Ovary (tissue), 3 donors: Measurements from ENCODE around the gene H6PD.

Source experiments
- EP300 ChIP-seq: sonication (generic); formaldehyde crosslinking; IDR thresholded peaks from one replicate; pipeline ENCODE4 v1.6.1; 2017; ENCODE audit warnings: antibody characterized with exemption
- POLR2A ChIP-seq: fragments of 450-650 bp; IDR thresholded peaks from one replicate; pipeline ENCODE4 v1.6.1; 2017; ENCODE audit warnings: antibody characterized with exemption, mild to moderate bottlenecking, moderate library complexity
- TF ChIP-seq, protein P1 (sequence below), 3 donors: fragments of 450-650 bp in 2 of 3; fragments of 200-600 bp in 1 of 3; IDR thresholded peaks; one replicate each; pipeline versions ENCODE4 v1.5.1 to v1.8.0; 2016 to 2022; ENCODE audit warnings: antibody characterized with exemption in 3 of 3, mild to moderate bottlenecking in 1 of 3
- donor health status: DM: no; HTN: no; CAD: no.

- TF ChIP-seq, protein P1, sequence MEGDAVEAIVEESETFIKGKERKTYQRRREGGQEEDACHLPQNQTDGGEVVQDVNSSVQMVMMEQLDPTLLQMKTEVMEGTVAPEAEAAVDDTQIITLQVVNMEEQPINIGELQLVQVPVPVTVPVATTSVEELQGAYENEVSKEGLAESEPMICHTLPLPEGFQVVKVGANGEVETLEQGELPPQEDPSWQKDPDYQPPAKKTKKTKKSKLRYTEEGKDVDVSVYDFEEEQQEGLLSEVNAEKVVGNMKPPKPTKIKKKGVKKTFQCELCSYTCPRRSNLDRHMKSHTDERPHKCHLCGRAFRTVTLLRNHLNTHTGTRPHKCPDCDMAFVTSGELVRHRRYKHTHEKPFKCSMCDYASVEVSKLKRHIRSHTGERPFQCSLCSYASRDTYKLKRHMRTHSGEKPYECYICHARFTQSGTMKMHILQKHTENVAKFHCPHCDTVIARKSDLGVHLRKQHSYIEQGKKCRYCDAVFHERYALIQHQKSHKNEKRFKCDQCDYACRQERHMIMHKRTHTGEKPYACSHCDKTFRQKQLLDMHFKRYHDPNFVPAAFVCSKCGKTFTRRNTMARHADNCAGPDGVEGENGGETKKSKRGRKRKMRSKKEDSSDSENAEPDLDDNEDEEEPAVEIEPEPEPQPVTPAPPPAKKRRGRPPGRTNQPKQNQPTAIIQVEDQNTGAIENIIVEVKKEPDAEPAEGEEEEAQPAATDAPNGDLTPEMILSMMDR (IDR thresholded peaks at IDR 0.05), result no peak
- TF ChIP-seq POLR2A (no peak), EP300 (no peak)
Measured at GRCh38 chr1:9308236-9308785, 73.7 kb downstream of the H6PD start.
